Renal pelvis (tissue), 4 donors: ENCODE measurements around the gene MGST3. TPM values are rescaled to one million over a fixed set of nuclear protein-coding genes. Genes with fewer than 3 reads are reported as not detected.
"Not testable (repeated sequence)": the region's sequence is repeated elsewhere in the genome, so short reads cannot be mapped to it uniquely, and the experiment has no call there.

ENCODE experiments used
- DNase-seq: peaks from one replicate; pipeline ENCODE4 v3.0.0-alpha.2; 2013
- polyA plus RNA-seq, 3 donors: library from polyadenylated mRNA; unstranded; fragments of 120-200 nt; gene quantifications; one replicate each; pipeline ENCODE4 v1.2.1, GENCODE V29; 2013; ENCODE audit not compliant: insufficient read length in 3 of 3

MGST3 gene
- polyA plus RNA-seq, 3 donors, result 220 to 232 (median 224) TPM

- peak; percentile 30 for DNase-seq
Measured at GRCh38 chr1:165645654-165646366, 14.8 kb downstream of the MGST3 start.

- DNase-seq, result no peak
Measured at GRCh38 chr1:165647517-165647916, 16.5 kb downstream of the MGST3 start.

- DNase-seq, result no peak
Measured at GRCh38 chr1:165647970-165648369, 16.9 kb downstream of the MGST3 start.

DNA sequence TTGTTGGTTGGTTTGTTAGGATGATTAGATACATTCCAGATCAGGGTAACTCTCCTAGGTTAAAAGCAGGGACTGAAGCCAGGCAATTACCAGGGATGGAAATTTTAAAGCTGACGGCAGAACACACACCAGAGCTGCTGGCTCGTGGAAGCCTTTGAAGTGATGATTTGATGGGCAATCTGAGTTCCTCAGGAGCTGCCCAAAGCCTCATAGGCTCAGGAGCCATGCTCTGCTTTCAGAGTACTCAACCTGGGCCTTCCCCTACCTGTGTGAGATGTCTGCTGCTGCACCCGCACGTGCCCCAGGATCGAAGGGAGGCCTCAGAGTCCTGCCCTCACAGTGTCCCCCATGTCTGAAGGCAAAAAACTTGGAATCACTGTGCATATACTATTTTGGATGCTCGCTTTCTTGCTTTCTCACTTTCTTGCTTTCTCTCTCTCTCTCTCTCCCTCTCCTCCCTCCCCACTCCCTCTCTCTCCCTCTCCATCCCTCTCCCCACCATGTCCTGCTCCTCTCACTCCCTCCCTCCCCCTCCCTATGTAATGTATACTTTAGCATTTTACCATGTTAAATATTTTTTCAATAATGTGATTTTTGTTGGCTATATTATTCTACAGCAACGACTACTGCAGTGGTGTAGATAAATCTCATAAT is 18.0 kb downstream of the MGST3 start:
- no peak for DNase-seq

GRCh38 chr1:165650981-165651625 is 20.1 kb downstream of the MGST3 start:
- no peak for DNase-seq

DNA sequence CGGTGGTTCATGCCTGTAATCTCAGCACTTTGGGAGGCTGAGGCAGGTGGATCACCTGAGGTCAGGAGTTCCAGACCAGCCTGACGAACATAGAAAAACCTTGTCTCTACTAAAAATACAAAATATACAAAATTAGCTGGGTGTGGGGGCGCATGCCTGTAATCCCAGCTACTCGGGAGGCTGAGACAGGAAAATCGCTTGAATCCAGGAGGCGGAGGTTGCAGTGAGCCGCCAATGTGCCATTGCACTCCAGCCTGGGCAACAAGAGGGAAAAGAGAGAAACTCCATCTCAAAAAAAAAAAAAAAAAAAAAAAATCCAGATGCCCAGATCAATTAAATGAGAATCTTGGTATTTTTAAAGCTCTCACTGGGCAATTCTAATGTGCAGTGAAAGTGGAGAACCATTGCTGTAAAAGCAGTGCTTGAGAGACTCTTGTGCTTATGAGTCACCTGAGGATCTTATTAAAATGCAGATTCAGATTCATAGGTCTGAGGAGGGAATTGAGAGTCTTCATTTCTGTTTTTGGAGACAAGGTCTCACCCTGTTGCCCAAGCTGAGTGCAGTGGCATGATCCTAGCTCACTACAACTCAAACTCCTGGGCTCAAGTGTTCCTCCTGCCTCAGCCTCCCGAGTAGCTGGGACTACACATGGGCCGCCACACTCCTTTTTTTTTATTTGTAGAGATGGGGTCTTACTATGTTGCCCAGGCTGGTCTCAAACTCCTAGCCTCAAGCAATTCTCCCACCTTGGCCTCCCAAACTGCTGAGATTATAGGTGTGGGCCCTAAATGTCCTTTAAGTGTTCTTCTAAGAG is 27.9 kb downstream of the MGST3 start:
- DNase-seq, result not testable (repeated sequence)

DNA sequence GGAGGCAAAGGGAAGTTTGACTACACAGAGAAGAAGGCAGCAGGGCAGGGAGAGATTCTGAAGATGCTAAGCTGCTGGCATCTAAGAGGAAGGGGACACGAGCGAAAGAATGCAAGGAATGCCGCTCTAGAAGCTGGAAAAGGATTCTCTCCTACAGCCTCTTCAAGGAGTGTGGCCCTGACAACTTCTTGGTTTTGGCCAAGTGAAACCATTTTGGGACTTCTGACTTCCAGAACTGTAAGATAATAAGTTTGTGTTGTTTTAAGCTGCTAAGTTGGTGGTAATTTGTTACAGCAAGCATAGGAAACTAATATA is 28.5 kb downstream of the MGST3 start:
- DNase-seq, result no peak

DNA sequence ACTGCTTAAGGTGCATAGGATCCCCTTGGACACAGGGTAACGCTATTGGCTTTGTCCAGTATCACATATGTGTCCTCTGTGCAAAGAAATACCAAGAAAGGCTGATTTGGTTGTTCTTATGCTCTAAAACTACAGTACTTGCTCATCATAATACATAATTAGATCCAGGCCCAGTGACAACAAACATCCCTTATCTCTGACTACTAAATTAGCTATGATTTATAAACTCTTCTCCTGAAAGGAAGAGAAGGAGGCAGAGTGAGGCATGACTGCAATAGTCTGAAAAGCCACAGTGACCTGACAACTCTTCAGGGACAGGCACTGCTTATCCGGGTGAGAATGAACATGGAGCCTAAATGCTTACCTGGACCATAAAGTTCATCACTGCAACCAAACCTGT is 30.7 kb downstream of the MGST3 start:
- no peak for DNase-seq

- no peak for DNase-seq
Measured at GRCh38 chr1:165662186-165662585, 31.2 kb downstream of the MGST3 start.

DNA sequence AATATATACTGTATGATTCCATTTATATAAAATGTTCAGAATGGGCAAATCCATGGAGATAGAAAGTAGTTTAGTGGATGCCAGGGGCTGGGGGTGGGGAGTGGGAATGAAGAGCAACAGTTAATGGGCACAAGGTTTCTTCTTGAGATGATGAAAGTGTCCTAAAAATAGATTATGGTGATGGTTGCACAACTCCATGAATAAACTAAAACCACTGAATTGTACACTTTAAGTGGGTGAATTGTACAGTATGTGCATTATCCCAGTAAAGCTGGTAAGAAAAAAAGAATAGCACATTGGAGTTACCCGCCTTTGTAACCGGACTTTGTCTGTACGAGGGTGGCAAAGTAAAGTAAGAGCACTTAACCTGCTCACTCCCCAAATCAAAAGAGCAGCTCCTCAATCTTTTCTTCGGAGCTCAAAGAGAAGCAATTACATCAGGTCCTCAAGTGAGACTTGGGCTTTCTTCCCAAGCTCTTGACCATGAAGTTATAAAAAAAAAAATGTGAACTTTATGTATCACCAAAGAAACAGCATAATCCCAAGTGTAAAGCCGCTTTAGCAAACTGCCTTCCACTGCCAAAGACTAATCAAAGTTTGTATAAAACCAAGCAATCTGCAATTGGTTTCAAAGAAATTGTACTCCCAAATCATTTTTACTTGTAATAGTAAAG is 35.3 kb downstream of the MGST3 start:
- no peak for DNase-seq

GRCh38 chr1:165668184-165668583 is 37.1 kb downstream of the MGST3 start:
- no peak for DNase-seq

- no peak for DNase-seq
Measured at GRCh38 chr1:165671526-165671925, 40.5 kb downstream of the MGST3 start.

- DNase-seq, result no peak
Measured at GRCh38 chr1:165674599-165674998, 43.6 kb downstream of the MGST3 start.

DNA sequence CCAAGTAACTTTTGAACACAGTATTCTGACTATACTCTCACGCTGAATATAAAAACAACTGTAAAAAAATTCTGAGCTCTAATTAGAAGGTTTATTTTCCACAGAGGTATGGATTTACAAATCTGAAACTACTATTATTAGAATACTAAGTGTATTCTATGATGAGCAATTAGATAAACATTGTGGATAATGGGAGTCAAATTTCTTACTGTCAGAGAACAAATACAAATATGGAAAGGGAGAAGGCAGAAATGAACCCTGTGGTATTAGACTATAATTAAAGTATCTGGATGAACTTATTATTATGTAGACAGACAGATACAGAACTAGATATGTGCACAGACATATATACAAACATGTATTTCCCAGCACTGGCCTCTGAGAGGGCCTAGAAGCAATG is 44.8 kb downstream of the MGST3 start:
- no peak for DNase-seq

GRCh38 chr1:165678509-165678908 is 47.5 kb downstream of the MGST3 start:
- no peak for DNase-seq

- no peak for DNase-seq
Measured at GRCh38 chr1:165679282-165680036, 48.4 kb downstream of the MGST3 start.

DNA sequence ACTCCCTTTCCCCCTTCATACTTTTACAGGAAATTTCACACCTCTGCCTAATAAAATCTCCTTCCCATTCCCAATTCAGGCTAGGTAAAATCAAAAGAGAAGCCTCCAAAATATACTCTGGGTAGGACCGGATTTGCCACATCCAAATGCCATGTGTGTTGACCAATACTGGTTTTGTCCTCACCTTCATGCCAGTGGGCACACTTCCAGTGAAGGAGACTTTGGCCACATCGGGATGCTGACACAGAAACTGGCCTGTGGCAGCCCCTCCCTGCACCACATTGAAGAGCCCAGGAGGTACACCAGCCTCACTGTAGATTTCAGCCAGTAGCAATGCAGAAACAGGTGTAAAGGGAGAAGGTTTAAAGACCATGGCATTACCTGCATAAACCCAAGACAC is 49.3 kb downstream of the MGST3 start:
- no peak for DNase-seq

DNA sequence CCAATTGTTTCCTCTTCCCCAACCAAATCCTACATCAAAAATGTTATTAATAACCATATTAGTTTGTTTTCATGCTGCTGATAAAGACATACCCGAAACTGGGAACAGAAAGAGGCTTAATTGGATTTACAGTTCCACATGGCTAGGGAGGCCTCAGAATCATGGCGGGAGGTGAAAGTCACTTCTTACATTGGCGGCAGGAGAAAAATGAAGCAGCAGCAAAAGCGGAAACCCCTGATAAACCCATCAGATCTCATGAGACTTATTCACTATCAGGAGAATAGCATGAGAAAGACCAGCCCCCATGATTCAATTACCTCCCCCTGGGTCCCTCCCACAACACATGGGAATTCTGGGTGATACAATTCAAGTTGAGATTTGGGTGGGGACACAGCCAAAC is 49.7 kb downstream of the MGST3 start:
- not testable (repeated sequence) for DNase-seq

DNA sequence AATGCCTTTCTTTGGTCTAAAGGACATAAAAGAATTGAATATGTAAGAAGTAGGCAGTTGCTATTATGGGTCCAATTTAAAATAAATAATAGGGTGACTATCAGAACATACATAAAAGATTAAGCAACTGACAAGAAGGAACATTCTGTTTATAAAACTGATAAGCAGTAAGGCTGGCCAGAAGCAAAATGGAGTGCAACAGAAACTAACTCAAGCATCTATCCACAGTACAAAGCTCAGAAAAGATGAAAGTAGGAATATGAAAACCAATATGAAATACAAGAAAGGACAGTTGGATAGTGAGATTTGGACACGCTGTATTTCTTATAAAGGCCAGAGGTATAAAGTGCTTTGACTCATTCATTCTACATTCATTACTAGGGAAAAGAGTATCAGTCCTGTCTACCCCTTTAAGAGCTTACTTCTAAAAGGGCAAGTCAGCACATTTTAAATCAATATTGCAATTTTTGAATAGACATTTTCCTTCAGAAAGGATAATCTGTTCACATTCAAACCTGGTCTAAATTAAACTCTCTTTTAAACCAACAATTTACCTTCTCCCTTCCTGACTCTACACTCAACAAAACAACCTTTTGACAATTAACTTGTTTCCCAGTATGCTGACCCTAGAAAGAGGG is 52.9 kb downstream of the MGST3 start:
- DNase-seq, result no peak

GRCh38 chr1:165686121-165686970 is 55.3 kb downstream of the MGST3 start:
- DNase-seq, result no peak
